Loucy (cell line): ENCODE measurements around the gene CZIB.

Source experiments
- H2AFZ ChIP-seq: fragments of 200-600 bp; sonication (generic); 2 replicates; pipeline ENCODE4 v1.6.0; 2016; ENCODE audit warnings: antibody characterized with exemption, mild to moderate bottlenecking, low read length, moderate library complexity
- H3F3A ChIP-seq: fragments of 200-600 bp; 2 replicates; pipeline ENCODE4 v1.6.0; 2016; ENCODE audit warnings: antibody characterized with exemption, low read depth, mild to moderate bottlenecking
- H3K27me3 ChIP-seq: fragments of 200-600 bp; sonication (generic); 2 replicates; pipeline ENCODE4 v1.6.1; 2014; ENCODE audit warnings: low read length, mild to moderate bottlenecking; ENCODE audit not compliant: insufficient read depth, poor library complexity, severe bottlenecking
- H3K36me3 ChIP-seq: fragments of 200-600 bp; sonication (generic); 2 replicates; pipeline ENCODE4 v1.6.1; 2016; ENCODE audit warnings: low read length; ENCODE audit not compliant: insufficient read depth
- H3K4me1 ChIP-seq: fragments of 200-600 bp; sonication (generic); 2 replicates; pipeline ENCODE4 v1.5.1; 2014; ENCODE audit warnings: low read length, mild to moderate bottlenecking; ENCODE audit not compliant: insufficient read depth, poor library complexity, severe bottlenecking
- H3K4me2 ChIP-seq: fragments of 200-600 bp; sonication (generic); 2 replicates; pipeline ENCODE4 v1.6.0; 2014; ENCODE audit warnings: antibody characterized with exemption, low read length, low read depth, mild to moderate bottlenecking; ENCODE audit not compliant: poor library complexity, severe bottlenecking
- H3K4me3 ChIP-seq: fragments of 200-600 bp; sonication (generic); 2 replicates; pipeline ENCODE4 v1.5.1; 2014; ENCODE audit warnings: low read length, mild to moderate bottlenecking, mixed read lengths; ENCODE audit not compliant: poor library complexity, severe bottlenecking
- H3K79me2 ChIP-seq: fragments of 200-600 bp; sonication (generic); 2 replicates; pipeline ENCODE4 v1.6.1; 2014; ENCODE audit warnings: low read length; ENCODE audit not compliant: insufficient read depth
- H3K9ac ChIP-seq: fragments of 200-600 bp; sonication (generic); 2 replicates; pipeline ENCODE4 v1.6.0; 2014; ENCODE audit warnings: mild to moderate bottlenecking, low read depth, low read length, moderate library complexity; ENCODE audit not compliant: poor library complexity, severe bottlenecking
- H3K9me2 ChIP-seq: fragments of 200-600 bp; sonication (generic); replicated peaks from 2 replicates; pipeline ENCODE4 v1.6.1; 2016; ENCODE audit warnings: low read depth, low read length, mixed read lengths
- H3K9me3 ChIP-seq: fragments of 200-600 bp; sonication (generic); 2 replicates; pipeline ENCODE4 v1.6.1; 2014; ENCODE audit warnings: mild to moderate bottlenecking, antibody characterized with exemption, low read length, low read depth; ENCODE audit not compliant: insufficient read depth
- H4K20me1 ChIP-seq: fragments of 200-600 bp; sonication (generic); 2 replicates; pipeline ENCODE4 v1.6.0; 2014; ENCODE audit warnings: antibody characterized with exemption, low read length, mild to moderate bottlenecking; ENCODE audit not compliant: insufficient read depth, poor library complexity, severe bottlenecking
- CTCF ChIP-seq: fragments of 200-600 bp; sonication (generic); conservative IDR thresholded peaks from 2 replicates; pipeline ENCODE4 v1.5.1; 2014; ENCODE audit warnings: mild to moderate bottlenecking, antibody characterized with exemption, low read length
- EZH2phosphoT487 ChIP-seq: fragments of 200-600 bp; IDR thresholded peaks from 2 replicates; pipeline ENCODE4 v1.6.1; 2018; ENCODE audit warnings: antibody characterized with exemption, mild to moderate bottlenecking, moderate library complexity, borderline replicate concordance

Gene CZIB

GRCh38 chr1:53172426-53173128, 47.9 kb downstream of the CZIB start:
- Histone ChIP-seq H3K4me2 (no peak overlapping the region), H3K4me1 (no peaks in the 10 kb centered on the region), H3K27me3 (no peaks in the 10 kb centered on the region), H3K36me3 (no peaks in the 10 kb centered on the region), H3K9me2 (no peaks in the 10 kb centered on the region), H3K79me2 (no peaks in the 10 kb centered on the region), H3K9ac (no peak overlapping the region), H3K4me3 (no peak overlapping the region), H2AFZ (peak overlapping the region; percentile 63), H3F3A (no peaks in the 10 kb centered on the region), H4K20me1 (no peaks in the 10 kb centered on the region), H3K9me3 (no peaks in the 10 kb centered on the region)
- TF ChIP-seq CTCF (no peak), EZH2phosphoT487 (no peak)

GRCh38 chr1:53166912-53167311, 53.5 kb downstream of the CZIB start:
- no peaks in the 10 kb centered on the region for H3F3A ChIP-seq
- no peaks in the 10 kb centered on the region for H3K79me2 ChIP-seq
- no peak for TF ChIP-seq EZH2phosphoT487
- no peaks in the 10 kb centered on the region for H3K9me2 ChIP-seq
- no peak overlapping the region for H3K4me3 ChIP-seq
- H3K36me3 ChIP-seq, result no peaks in the 10 kb centered on the region
- H2AFZ ChIP-seq, result no peak overlapping the region
- no peak overlapping the region for H3K4me2 ChIP-seq
- no peaks in the 10 kb centered on the region for H4K20me1 ChIP-seq
- no peak overlapping the region for H3K9ac ChIP-seq
- H3K27me3 ChIP-seq, result no peaks in the 10 kb centered on the region
- no peaks in the 10 kb centered on the region for H3K4me1 ChIP-seq
- H3K9me3 ChIP-seq, result no peaks in the 10 kb centered on the region

GRCh38 chr1:53166366-53166765, 54.1 kb downstream of the CZIB start:
- Histone ChIP-seq H3K79me2 (no peaks in the 10 kb centered on the region), H3K9ac (no peak overlapping the region), H3K27me3 (no peaks in the 10 kb centered on the region), H3K4me1 (no peaks in the 10 kb centered on the region), H3K9me3 (no peaks in the 10 kb centered on the region), H3K4me3 (no peak overlapping the region), H3F3A (no peaks in the 10 kb centered on the region), H3K9me2 (no peaks in the 10 kb centered on the region), H3K36me3 (no peaks in the 10 kb centered on the region), H4K20me1 (no peaks in the 10 kb centered on the region), H2AFZ (no peak overlapping the region), H3K4me2 (no peak overlapping the region)
- no peak for TF ChIP-seq EZH2phosphoT487
- TF ChIP-seq CTCF, result no peak

- H3K9me2 ChIP-seq, result no peaks in the 10 kb centered on the region
- TF ChIP-seq EZH2phosphoT487 (no peak), CTCF (no peak)
- H3K27me3 ChIP-seq, result no peaks in the 10 kb centered on the region
- H3K4me1 ChIP-seq, result no peaks in the 10 kb centered on the region
- no peak overlapping the region for H2AFZ ChIP-seq
- no peak overlapping the region for H3K9ac ChIP-seq
- no peaks in the 10 kb centered on the region for H3K9me3 ChIP-seq
- H4K20me1 ChIP-seq, result no peaks in the 10 kb centered on the region
- H3K4me3 ChIP-seq, result no peak overlapping the region
- no peaks in the 10 kb centered on the region for H3F3A ChIP-seq
- no peaks in the 10 kb centered on the region for H3K79me2 ChIP-seq
- H3K4me2 ChIP-seq, result no peak overlapping the region
- H3K36me3 ChIP-seq, result no peaks in the 10 kb centered on the region
Measured at GRCh38 chr1:53165408-53165961, 54.9 kb downstream of the CZIB start.
